NOMO-1 treated with dmso at 0.1 percent for 144 hours (cell line): ENCODE measurements around the gene PARP15.
"Not testable (repeated sequence)": the region's sequence is repeated elsewhere in the genome, so short reads cannot be mapped to it uniquely, and the experiment has no call there.

Source experiments
- DNase-seq: peaks from one replicate; lab custom pipeline; 2025; ENCODE audit not compliant: unreplicated experiment; lab: John Stamatoyannopoulos, UW

The PARP15 gene

DNA sequence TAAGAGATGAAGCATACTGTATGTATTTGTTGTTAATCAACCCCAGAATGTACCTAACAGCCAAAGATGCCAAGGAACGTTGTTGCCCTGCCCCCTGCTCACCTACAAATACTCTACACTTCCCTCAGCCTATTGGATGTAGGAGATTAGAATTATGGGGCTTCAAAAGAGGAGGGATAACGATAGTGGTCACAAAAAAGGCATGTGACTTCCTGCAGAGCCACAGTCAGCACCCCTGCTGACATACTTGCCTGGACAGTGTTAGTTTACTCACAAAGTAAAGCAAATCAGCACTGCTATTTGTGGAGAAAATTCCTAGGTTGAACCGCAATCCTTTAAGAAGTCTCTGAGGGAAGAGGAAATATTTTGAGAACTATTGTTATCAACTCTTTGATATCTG, 37.9 kb downstream of the PARP15 start:
- no peak for DNase-seq

DNA sequence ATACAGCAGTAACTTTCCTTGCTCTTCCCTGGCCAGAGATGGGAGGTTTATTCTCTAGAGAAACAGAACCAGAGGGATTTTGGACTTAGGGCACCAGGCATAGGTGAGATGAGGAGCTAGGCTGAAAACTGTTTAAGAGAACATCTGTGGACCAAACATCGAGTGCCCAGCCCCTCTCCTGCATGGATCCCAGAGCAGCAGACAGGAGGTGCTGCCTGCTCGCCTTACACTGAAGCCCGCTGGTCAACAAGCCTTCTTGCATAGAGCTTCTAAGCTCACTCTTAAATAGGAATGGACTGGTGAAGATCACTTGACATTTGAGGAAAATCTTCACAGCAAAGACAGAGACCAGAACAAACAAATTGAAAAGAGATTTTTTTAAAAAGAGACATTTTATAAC, 41.2 kb downstream of the PARP15 start:
- DNase-seq, result no peak

DNA sequence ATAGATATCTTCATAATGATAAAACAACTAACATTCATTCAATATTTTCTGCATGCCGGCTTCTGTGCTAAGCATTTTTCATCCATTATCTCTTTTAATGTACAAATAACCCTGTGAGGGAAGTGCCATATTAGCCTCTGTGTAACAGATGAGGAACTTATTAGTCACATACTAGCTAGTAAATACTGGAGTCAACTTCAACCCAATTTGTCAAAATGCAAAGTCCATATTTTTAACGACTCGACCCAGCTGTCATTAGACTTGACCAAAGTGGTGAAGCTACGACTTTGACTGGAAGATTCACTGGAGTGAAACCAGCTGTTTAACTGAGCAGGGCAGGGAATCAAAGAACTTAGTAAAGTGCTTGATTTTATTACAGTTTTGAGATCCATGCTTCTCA, 41.6 kb downstream of the PARP15 start:
- DNase-seq, result no peak

DNA sequence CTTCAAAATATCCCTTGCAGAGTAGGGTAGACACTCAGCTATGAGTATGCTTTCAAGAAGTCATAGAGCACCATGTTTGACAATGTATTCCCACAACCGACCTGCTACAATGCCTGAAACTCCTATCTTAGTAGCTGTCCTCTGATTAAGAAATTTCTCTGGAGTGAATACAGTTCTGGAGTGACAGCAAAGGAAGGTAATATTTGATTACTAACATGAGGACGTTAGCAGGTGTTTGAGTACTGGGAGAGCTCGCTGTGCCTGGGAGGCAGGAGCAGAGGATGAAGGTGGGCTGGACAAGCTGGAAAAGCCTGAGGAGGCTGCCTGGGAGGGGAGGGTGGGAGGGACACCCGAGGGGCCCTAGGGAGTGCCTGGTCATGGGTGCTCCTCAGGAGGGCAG, 42.9 kb downstream of the PARP15 start:
- no peak for DNase-seq

DNA sequence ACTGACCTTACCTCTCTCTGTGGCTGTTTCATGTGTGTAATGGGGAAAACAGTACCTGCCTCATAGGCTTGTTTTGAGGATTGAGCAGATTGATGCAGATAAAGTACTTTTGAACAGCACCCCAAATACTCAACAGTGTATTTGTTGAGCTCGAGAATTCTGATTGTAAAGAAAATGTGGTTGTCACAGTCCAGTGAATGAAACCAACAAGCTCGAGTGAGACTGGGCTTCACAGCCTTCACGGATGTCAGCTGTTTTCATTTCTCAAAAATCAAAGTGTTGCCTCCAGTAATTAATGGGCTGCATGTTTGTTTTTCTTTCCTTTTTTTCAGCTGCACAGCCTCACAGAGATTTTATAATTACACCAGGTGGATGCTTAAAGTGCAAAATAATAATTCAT, 43.7 kb downstream of the PARP15 start:
- no peak for DNase-seq

DNA sequence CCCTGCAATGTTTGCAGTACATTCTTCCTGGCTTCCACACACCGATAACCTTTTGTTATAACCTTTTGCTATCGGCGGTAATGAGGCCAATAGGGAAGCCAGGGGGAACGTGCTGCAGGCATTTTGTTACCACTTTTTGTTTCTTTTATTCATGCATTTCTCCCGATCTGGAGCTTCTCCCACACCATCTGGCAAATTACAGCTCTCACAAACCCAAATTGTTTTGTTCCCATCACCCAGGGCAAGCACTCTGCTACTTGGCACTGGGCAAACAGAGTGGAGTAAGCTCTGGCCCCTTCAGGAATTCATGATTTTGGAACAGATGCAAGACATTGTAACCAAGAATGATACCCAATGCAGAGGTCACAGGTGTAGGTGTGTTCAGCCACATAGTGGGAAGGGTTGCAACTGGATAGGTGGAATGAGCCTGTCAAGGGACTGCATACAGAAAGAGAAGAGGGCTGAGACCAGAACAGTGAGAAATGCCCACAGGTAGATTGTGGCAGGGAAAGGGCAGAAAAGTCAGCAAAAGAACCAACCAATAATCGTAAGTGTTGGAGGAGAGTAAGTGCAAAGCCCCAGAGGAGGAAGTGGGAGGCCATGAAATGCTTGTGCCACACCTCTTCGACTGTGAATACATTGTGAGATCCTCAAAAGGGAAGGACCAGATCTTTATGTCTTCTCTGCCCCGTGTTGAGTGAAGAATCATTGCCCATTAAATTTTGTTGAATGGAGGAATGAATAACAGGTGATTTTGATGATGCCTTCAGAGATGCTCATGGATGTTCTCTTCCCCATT, 45.8 kb downstream of the PARP15 start:
- DNase-seq, result no peak

DNA sequence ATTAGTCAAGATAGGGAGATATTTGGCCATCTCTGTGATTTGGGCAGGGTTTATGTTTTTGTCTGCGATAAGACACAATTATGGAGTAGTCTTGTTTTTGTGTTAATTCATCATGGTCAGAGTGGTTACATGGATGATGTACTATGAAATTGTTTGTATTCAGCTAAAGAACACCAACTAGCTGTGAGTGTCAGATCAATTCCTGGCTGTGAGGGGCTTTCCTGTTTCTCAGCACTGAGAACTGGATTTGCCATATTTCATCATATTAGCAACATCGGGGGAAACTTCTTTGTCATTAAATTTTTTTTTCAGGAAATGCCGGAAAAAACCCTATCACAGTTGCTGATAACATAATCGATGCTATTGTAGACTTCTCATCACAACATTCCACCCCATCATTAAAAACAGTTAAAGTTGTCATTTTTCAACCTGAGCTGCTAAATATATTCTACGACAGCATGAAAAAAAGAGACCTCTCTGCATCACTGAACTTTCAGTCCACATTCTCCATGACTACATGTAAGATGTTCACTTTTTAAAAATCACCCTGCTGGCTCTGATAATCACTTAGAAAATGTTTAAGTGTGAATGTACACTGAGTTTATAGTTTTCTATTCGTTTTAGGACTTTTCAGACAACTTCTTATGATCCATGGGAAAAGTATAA, 49.2 kb downstream of the PARP15 start:
- DNase-seq, result no peak

DNA sequence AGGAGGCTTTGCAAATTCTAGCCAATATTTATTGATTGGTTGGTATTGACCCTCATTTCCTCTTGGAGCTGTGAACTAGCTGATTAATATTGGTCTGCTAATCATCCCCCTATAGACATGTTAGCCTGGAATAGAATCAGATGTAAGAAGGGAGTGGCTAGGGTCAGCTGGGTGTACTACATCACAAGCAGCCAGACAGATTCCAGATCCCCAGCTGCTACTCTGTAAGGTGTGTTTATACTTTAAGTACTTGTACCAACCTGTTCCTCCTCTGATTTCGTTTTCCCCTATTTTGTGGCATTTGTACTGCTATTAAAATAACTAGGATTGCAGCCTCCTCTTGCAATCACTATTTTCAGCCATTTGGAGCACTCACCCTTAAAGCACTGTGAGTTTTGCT, 49.9 kb downstream of the PARP15 start:
- DNase-seq, result no peak

DNA sequence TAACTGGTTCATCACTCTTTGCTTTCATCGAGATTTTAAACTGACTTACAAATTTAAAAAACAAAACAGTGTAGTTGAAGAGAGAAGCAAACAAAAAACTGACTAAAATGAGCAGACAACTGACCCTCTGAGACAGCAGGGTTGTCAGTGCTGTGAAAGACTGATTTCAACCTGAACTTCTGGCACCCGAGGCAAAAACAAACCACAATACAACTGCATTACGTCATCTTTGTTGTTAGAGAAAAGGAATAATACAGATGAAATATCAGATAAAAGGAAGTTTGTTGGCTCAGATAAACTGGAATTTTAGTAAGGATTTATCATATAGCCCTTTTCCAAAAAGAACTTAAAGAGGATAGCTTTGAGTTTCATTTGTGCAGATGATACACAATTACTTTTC, 51.1 kb downstream of the PARP15 start:
- no peak for DNase-seq

DNA sequence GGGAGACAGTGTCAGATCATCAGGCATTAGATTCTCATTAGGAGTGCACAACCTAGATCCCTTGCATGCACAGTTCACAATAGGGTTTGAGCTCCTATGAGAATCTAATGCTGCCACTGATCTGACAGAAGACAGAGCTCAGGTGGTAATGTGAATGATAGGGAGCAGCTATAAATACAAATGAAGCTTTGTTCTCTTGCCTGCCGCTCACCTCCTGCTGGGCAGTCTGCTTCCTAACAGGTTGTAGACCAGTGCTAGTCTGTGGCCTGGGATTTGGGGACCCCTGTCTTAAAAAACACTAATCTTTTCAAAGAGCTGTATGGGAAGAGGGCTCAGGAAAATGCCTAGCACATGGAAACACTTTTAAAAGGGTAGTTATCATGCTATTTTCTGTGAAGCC, 52.3 kb downstream of the PARP15 start:
- DNase-seq, result no peak

DNA sequence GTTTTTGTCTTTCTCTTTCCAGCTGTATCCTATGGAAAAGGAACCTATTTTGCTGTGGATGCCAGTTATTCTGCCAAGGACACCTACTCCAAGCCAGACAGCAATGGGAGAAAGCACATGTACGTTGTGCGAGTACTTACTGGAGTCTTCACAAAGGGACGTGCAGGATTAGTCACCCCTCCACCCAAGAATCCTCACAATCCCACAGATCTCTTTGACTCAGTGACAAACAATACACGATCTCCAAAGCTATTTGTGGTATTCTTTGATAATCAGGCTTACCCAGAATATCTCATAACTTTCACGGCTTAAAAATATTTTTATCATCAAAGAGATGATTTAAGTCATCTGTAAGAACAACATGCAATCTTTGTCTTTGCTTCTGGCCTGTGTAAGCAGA, 58.3 kb downstream of the PARP15 start:
- no peak for DNase-seq

DNA sequence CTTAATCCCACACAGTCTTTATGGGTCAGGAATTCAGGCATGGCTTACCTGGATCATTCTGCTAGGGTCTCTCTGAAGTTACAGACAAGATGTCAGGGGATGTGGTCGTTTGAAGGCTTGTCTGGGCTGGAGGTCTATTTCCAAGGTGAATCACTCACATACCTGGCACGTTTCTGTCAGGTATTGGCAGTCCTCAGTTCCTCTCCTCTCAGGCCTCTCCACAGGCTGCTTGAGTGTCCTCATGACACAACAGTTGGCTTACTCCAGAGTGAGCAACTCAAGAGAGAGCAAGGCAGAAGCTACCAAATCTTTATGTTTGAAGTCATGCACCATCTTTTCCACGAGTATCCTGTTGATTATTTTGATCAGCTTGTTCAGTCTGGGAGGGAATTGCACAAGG, 59.2 kb downstream of the PARP15 start:
- DNase-seq, result no peak

DNA sequence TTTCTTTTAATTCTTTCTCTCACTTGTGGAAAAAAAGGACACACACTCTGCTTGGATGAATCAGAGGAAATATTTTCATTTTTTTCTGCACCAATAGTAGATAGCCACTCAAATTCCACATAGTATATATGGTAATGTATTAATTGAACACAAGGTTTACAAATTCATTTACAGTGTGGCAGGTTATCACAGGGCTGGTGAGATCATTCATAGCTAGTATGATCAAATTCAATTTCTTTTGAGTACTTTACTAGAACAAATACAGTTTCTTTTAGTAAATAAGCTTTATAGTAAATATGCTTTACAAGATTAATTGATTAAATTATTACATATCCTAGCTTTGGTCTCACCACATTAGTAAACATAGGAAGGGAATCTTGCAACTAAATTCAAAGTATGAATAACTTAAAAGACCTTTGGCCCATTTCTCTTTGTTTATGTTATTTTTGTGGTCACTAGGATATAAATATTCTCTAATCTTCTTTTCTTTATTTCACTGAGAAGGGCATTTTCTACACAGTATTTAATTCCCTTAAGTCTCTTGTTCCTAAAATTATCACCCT, 63.1 kb downstream of the PARP15 start:
- no peak for DNase-seq

DNA sequence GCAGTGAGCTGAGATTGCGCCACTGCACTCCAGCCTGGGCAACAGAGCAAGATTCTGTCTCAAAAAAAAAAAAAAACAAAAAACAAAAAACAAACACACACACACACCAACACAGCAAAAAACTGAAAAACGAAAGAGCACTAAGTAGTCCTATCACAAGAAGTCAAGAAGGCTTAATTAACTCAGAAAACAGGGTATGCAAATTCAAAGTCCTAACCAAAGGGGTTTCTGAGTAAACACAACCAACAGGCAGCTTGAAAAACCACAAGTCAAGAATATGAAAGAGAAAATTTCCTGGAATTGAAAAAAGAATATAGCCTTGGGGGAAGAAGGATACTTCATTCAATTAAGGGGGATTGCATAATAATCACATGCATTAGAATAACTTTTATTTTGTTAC, 65.5 kb downstream of the PARP15 start:
- no peak for DNase-seq

DNA sequence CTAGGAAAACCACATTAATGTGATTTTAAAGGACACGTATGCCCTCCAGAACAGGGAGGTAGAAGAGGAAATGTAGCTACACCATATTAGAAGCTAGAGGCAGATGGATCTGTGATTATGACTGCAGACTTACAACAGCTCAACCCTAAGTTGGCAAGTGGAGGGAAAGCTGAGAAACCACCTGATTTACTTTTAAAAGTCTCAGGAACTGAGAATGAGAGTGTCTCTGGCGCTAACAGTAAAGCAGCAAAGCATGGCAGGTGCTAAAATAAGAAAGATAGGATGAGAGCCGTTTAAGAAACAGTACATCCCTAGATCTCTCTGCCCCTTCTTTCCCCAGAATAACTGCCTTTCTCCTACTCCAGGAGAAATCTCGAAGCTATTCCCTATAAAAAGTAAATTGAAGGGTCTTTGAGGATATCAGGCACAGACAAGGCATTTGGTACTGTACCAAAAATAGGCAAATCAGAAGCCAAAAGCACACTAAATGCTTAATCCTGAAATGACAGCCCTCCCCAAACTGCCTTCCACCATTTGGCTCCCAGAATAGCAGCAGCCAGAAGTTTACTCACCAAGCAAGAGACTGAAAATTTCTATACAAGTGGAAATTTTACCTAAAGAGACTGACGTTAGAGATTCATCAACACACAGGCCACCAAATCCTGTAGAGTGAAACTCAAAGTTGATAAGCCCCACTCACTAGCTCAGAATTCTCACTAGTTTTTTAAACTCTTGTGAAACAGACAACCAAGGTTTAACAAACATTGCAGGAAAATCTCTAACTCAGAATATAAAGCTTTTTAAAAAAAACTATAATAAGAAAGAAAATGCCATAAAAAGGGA, 68.9 kb downstream of the PARP15 start:
- DNase-seq, result no peak

DNA sequence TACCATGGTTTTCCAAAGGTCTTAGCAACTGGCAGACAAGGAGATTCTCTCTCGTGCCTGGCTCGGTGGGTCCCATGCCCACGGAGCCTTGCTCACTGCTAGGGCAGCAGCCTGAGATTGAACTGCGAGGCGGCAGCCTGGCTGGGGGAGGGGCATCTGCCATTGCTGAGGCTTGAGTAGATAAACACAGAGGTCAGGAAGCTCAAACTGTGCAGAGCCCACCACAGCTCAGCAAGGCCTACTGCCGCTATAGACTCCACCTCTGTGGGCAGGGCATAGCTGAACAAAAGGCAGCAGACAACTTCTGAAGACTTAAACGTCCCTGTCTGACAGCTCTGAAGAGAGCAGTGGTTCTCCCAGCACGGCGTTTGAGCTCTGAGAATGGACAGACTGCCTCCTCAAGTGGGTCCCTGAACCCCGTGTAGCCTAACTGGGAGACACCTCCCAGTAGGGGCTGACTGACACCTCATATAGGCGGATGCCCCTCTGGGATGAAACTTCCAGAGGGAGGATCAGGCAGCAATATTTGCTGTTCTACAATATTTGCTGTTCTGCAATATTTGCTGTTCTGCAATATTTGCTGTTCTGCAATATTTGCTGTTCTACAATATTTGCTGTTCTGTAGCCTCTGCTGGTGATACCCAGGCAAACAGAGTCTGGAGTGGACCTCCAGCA, 73.9 kb downstream of the PARP15 start:
- not testable (repeated sequence) for DNase-seq

DNA sequence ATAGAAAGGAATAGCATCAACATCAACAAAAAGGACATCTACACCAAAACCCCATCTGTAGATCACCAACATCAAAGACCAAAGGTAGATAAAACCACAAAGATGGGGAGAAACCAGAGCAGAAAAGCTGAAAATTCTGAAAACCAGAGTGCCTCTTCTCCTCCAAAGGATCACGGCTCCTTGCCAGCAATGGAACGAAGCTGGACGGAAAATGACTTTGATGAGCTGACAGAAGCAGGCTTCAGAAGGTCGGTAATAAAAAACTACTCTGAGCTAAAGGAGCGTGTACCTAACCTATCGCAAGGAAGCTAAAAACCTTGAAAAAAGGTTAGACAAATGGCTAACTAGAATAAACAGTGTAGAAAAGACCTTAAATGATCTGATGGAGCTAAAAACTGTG, 74.5 kb downstream of the PARP15 start:
- not testable (repeated sequence) for DNase-seq

DNA sequence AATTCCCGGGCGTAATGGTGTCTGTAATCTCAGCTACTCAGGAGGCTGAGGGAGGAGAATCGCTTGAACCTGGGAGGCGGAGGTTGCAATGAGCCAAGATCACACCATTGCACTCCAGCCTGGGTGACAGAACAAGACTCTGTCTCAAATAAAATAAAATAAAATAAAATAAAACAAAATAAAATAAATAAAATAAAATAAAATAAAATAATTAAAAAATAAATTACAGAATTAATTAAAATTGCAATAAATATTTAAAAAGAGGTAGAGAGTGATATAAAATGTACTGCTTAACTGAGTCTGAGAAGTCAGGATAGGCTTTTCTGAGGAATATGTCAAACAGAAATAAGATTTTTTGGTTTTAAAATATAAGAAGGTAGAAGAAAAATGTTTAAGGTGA, 80.9 kb downstream of the PARP15 start:
- DNase-seq, result not testable (repeated sequence)

DNA sequence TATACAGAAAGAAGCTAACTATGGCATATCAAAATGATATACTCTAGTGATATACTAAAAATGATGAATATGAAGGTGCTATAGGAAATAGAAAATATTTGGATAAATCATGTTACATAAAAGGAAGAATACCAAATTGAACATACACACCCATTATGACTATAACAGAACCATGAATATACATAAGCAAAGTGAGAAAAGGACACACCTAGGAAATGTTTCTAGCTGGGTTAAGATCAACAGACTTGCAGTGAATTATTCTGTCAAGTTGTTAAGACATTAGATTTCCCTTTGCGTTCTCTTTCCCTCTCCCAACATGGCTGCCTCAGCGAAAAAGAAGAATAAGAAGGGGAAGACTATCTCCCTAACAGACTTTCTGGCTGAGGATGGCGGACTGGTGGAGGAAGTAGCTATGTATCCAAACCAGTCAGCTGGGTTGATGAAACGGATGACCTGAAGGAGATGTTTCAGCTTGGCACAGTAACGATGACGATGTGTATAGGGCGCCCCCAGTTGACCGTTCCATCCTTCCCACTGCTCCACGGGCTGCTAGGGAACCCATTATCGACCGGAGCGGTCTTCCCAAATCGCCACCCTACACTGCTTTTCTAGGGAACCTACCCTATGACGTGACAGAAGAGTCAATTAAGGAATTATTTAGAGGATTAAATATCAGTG, 83.0 kb downstream of the PARP15 start:
- DNase-seq, result no peak

DNA sequence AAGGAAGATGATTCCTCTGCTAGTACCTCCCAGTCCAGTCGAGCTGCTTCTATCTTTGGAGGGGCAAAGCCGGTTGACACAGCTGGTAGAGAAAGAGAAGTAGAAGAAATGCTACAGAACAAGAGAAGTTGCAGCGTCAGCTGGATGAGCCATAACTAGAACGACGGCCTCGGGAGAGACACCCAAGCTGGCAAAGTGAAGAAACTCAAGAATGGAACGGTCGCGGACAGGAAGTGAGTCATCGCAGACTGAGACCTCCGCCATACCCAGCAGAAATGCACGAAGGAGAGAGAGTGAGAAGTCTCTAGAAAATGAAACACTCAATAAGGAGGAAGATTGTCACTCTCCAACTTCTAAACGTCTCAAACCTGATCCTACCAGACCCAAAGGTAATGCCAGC, 84.2 kb downstream of the PARP15 start:
- peak; percentile 81 for DNase-seq
